ENCODE results near the gene GPC1. TPM values are rescaled to one million over a fixed set of nuclear protein-coding genes. Genes with fewer than 3 reads are reported as not detected.

GPC1 gene
- total RNA-seq, 1 donor from 2014 or later = 155 TPM

DNA sequence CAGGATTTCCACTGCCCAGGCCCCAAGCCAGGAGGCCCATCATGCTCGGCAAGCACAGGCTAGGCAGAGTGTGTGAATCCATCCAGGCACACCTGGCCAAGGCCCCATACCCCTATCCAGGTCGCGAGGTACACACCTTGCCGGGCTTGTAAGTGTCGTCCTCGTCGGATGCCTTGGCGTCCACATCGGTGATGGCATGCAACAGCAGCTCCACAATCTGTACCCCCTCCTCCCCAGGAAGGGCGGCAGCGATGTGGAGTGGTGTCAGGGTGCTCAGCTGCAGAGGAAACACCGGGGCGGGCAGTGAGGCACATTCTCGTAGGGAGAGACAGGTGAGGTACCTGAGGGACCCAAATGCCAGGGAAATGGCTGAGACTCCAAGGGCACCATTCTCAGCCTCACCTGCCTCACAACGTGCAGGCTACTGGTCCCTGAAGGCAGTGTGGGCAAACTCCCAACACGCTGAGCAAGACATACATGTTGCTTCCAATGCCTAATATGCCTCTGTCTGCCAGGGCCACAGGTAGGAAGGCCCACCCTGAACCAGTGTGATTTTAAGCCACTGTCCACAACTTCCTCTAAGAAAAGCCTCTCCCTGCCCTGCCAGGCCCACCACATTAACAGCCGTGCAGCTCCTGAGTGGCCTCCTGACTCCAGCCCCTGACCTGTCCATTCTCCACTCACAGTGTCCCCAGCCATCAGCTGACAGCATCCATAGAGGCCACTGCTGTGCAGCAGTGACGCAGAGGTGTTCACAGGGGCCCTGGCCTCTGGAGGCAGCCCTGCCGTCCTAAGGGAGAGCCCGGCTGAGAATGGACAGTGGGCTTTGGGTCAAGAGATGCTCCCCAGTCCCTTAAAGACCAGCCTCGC is 77.4 kb downstream of the GPC1 start:
- H3K27me3 Mint-ChIP-seq (ENCODE audit: unreplicated experiment) = peaks cover 12% of the 10 kb centered on the region

DNA sequence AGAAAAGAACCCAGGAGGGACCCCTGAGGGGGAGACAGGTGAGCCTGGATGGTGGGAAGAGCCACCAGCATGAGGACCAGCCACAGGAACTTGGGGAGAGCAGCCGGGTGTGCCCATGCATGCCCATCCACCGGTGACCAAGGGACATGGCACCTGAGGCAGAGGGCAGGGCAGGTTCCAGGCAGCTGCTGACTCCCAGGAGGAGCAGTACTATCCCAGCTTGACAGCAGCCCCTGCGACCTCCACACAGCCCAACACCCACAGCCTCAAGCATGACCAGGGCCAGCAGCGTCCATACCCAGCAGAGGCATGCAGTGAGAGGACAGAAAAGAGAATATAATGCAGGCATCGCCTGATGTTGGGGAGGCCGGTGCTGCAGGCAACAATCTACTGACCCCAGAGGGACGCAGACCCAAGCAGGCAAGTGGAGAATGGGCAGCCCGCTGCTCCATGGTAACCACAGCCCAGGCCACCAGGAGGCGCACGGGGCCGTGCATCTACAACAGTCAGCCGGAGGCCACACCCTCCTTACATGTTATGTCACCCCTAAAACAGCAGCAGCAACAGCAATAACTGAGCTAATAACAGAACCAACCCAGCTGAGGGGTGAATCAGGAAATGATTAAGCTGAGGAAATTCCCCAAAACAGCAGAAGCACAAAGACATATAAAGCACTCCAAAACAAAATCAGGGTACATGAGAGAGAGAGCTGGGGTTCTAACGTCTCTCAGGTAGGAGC is 78.3 kb downstream of the GPC1 start:
- H3K27me3 Mint-ChIP-seq (ENCODE audit: unreplicated experiment) = peaks cover 9% of the 10 kb centered on the region

More for the DNA sequence above, 77.4 kb downstream of the GPC1 start:
- TF ChIP-seq, protein P1, sequence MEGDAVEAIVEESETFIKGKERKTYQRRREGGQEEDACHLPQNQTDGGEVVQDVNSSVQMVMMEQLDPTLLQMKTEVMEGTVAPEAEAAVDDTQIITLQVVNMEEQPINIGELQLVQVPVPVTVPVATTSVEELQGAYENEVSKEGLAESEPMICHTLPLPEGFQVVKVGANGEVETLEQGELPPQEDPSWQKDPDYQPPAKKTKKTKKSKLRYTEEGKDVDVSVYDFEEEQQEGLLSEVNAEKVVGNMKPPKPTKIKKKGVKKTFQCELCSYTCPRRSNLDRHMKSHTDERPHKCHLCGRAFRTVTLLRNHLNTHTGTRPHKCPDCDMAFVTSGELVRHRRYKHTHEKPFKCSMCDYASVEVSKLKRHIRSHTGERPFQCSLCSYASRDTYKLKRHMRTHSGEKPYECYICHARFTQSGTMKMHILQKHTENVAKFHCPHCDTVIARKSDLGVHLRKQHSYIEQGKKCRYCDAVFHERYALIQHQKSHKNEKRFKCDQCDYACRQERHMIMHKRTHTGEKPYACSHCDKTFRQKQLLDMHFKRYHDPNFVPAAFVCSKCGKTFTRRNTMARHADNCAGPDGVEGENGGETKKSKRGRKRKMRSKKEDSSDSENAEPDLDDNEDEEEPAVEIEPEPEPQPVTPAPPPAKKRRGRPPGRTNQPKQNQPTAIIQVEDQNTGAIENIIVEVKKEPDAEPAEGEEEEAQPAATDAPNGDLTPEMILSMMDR (IDR thresholded peaks at IDR 0.05; ENCODE audit: partially characterized antibody, unreplicated experiment) = no peak
- Mint-ChIP-seq H3K4me3 (ENCODE audit: unreplicated experiment) (no peak overlapping the region), H3K9me3 (ENCODE audit: unreplicated experiment) (peaks cover 1% of the 10 kb centered on the region), H3K27ac (ENCODE audit: unreplicated experiment) (no peak overlapping the region), H3K36me3 (ENCODE audit: unreplicated experiment) (peaks cover 3% of the 10 kb centered on the region), H3K4me1 (ENCODE audit: low read depth, unreplicated experiment) (no peaks in the 10 kb centered on the region)
- DNase-seq = no peak

DNA sequence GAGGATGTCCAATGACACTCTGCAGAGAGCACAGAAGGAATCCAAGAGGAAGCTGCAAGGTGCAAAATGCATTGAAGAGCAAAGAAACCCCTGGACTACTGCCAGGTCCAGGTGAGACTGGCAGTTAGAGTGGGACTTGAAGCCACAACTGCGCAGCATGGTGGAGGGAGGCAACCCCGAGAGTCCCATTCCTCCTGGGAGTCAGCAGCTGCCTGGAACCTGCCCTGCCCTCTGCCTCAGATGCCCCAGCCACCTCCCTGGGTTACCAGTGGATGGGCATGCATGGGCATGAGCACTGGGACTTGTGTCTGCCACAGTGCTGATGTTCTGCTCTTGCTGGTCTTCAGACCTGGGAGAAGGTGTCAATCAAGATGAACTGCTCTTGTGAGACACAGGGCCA is 79.2 kb downstream of the GPC1 start:
- no peak for DNase-seq
- TF ChIP-seq, protein P1 (IDR thresholded peaks at IDR 0.05; ENCODE audit: partially characterized antibody, unreplicated experiment) = no peak
- Mint-ChIP-seq H3K4me3 (ENCODE audit: unreplicated experiment) (no peak overlapping the region), H3K36me3 (ENCODE audit: unreplicated experiment) (peaks cover 13% of the 10 kb centered on the region), H3K9me3 (ENCODE audit: unreplicated experiment) (peaks cover 1% of the 10 kb centered on the region), H3K27ac (ENCODE audit: unreplicated experiment) (no peak overlapping the region), H3K27me3 (ENCODE audit: unreplicated experiment) (peaks cover 14% of the 10 kb centered on the region), H3K4me1 (ENCODE audit: low read depth, unreplicated experiment) (peaks cover 2% of the 10 kb centered on the region)

More for the DNA sequence above, 78.3 kb downstream of the GPC1 start:
- Mint-ChIP-seq H3K27ac (ENCODE audit: unreplicated experiment) (peak overlapping the region; percentile 7), H3K4me1 (ENCODE audit: low read depth, unreplicated experiment) (peaks cover under 1% of the 10 kb centered on the region), H3K4me3 (ENCODE audit: unreplicated experiment) (no peak overlapping the region), H3K9me3 (ENCODE audit: unreplicated experiment) (peaks cover 1% of the 10 kb centered on the region), H3K36me3 (ENCODE audit: unreplicated experiment) (peaks cover 10% of the 10 kb centered on the region)
- DNase-seq = peak; percentile 91
- TF ChIP-seq, protein P1 (IDR thresholded peaks at IDR 0.05; ENCODE audit: partially characterized antibody, unreplicated experiment) = peak; percentile 83

DNA sequence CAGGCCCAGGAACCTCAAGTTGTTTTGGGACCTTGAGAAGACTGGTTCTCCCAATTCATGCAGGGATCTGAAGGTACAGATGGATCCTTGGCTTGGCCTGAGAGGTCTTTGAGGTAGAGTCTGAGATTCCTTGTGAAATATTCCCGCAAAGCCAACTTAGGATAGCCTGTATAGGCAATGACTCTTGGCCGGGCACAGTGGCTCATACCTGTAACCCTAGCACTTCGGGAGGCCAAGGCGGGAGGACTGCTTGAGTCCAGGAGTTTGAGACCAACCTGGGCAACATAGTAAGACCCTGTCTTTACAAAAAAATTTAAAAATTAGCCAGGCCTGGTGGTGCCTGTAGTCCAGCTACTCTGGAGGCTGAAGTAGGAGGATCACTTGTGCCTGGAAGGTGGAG is 81.9 kb downstream of the GPC1 start:
- peaks cover 7% of the 10 kb centered on the region for H3K9me3 Mint-ChIP-seq (ENCODE audit: unreplicated experiment)
- H3K4me3 Mint-ChIP-seq (ENCODE audit: unreplicated experiment) = no peak overlapping the region
- TF ChIP-seq, protein P1 (IDR thresholded peaks at IDR 0.05; ENCODE audit: partially characterized antibody, unreplicated experiment) = no peak
- peaks cover 19% of the 10 kb centered on the region for H3K36me3 Mint-ChIP-seq (ENCODE audit: unreplicated experiment)
- H3K27me3 Mint-ChIP-seq (ENCODE audit: unreplicated experiment) = peaks cover 8% of the 10 kb centered on the region
- no peak overlapping the region for H3K27ac Mint-ChIP-seq (ENCODE audit: unreplicated experiment)
- DNase-seq = no peak
- H3K4me1 Mint-ChIP-seq (ENCODE audit: low read depth, unreplicated experiment) = peaks cover 5% of the 10 kb centered on the region

Small RNA genes lying within 50 kb of the gene (microRNA-seq; reads per million reads assigned to microRNA genes)
- 19,135 reads per million, percentile 98 among the genes with 10 or more reads in this experiment for gene MIR149 (ENCODE audit: unreplicated experiment)

Other genes with a start within 250 kb of the GPC1 start
- 9.0 TPM for gene ANKMY1, start 122.3 kb downstream of the GPC1 start, total RNA-seq (ENCODE audit: unreplicated experiment)
- 2.8 TPM for gene DUSP28, start 124.7 kb downstream of the GPC1 start, total RNA-seq (ENCODE audit: unreplicated experiment)
- gene RNPEPL1, start 132.8 kb downstream of the GPC1 start, total RNA-seq (ENCODE audit: unreplicated experiment) = 20.9 TPM
- gene CAPN10, start 151.1 kb downstream of the GPC1 start, total RNA-seq (ENCODE audit: unreplicated experiment) = 67.1 TPM
- gene GPR35, start 189.8 kb downstream of the GPC1 start, total RNA-seq (ENCODE audit: unreplicated experiment) = 1.5 TPM
- gene AQP12B, start 247.2 kb downstream of the GPC1 start, total RNA-seq (ENCODE audit: unreplicated experiment) = not detected